ENCODE data around the gene ECHS1.

Gene ECHS1

GRCh38 chr10:133356549-133357284 is 16.4 kb downstream of the ECHS1 start:
- no peak for DNase-seq

GRCh38 chr10:133355991-133356390 is 17.2 kb downstream of the ECHS1 start:
- DNase-seq = no peak

- DNase-seq = no peak
Measured at GRCh38 chr10:133355266-133355665, 17.9 kb downstream of the ECHS1 start.

GRCh38 chr10:133354672-133355240 is 18.4 kb downstream of the ECHS1 start:
- DNase-seq = no peak

GRCh38 chr10:133353988-133354605 is 19.1 kb downstream of the ECHS1 start:
- DNase-seq = no peak

- no peak for DNase-seq
Measured at GRCh38 chr10:133353202-133353959, 19.8 kb downstream of the ECHS1 start.

- no peak for DNase-seq
Measured at GRCh38 chr10:133351408-133352318, 21.5 kb downstream of the ECHS1 start.

GRCh38 chr10:133350950-133351329 is 22.2 kb downstream of the ECHS1 start:
- DNase-seq = no peak

GRCh38 chr10:133350283-133350949 is 22.7 kb downstream of the ECHS1 start:
- DNase-seq = no peak

GRCh38 chr10:133349577-133350011 is 23.6 kb downstream of the ECHS1 start:
- DNase-seq = no peak

- DNase-seq = no peak
Measured at GRCh38 chr10:133349160-133349568, 24.0 kb downstream of the ECHS1 start.

GRCh38 chr10:133347710-133348517 is 25.2 kb downstream of the ECHS1 start:
- DNase-seq = no peak

GRCh38 chr10:133346413-133346812 is 26.7 kb downstream of the ECHS1 start:
- DNase-seq = no peak

GRCh38 chr10:133344236-133344635 is 28.9 kb downstream of the ECHS1 start:
- DNase-seq = no peak

- no peak for DNase-seq
Measured at GRCh38 chr10:133343558-133343957, 29.6 kb downstream of the ECHS1 start.

GRCh38 chr10:133342942-133343341 is 30.2 kb downstream of the ECHS1 start:
- DNase-seq = no peak

GRCh38 chr10:133341983-133342382 is 31.2 kb downstream of the ECHS1 start:
- no peak for DNase-seq

- DNase-seq = no peak
Measured at GRCh38 chr10:133339708-133340380, 33.3 kb downstream of the ECHS1 start.

GRCh38 chr10:133338080-133339071 is 34.8 kb downstream of the ECHS1 start:
- DNase-seq = no peak

Measured in HCEC 1CT (cell line).